IMR-90 (cell line): Measurements from ENCODE around the gene CDRT15L2. TPM values are rescaled to one million over a fixed set of nuclear protein-coding genes. Genes with fewer than 3 reads are reported as not detected.
"Not testable (repeated sequence)": the region's sequence is repeated elsewhere in the genome, so short reads cannot be mapped to it uniquely, and the experiment has no call there.

Experiments used
- ATAC-seq: fragments of 200-7000 bp; cut with Tn5 transposase; 2 replicates; pipeline ENCODE4 v1.9.1; 2020; ENCODE audit warnings: low read depth, mild to moderate bottlenecking, moderate library complexity
- BruUV-seq: library from RNA; stranded (reverse); fragments of 400-500 nt; replicated peaks from 2 replicates; lab custom pipeline; 2021; lab: Mats Ljungman, UMichigan
- CTCF ChIA-PET: fragments of 300-600 bp; formaldehyde crosslinking; extraction: SDS; loops from one replicate; lab custom pipeline; 2021; ENCODE audit warnings: antibody characterized with exemption; lab: Yijun Ruan, JAX
- POLR2A ChIA-PET: fragments of 300-600 bp; sonication (Branson Sonifier 250); formaldehyde crosslinking; loops from one replicate; lab custom pipeline; 2022; ENCODE audit warnings: antibody characterized with exemption; ENCODE audit not compliant: unreplicated experiment; lab: Charles Lee
- DNase-seq: peaks from one replicate; pipeline ENCODE4 v3.0.0; 2013
- H2AFZ ChIP-seq: replicated peaks from 2 replicates; pipeline ENCODE3; 2013; ENCODE audit warnings: low read length, mild to moderate bottlenecking; ENCODE audit not compliant: poor library complexity
- H2AK5ac ChIP-seq: 2 replicates; pipeline ENCODE4 v1.6.1; 2013; ENCODE audit warnings: low read depth, low read length, inconsistent platforms
- H2AK9ac ChIP-seq: replicated peaks from 2 replicates; pipeline ENCODE3; 2013; ENCODE audit warnings: mild to moderate bottlenecking, low read depth, low read length, moderate library complexity; ENCODE audit not compliant: poor library complexity
- H2BK120ac ChIP-seq: 2 replicates; pipeline ENCODE4 v1.6.1; 2013; ENCODE audit warnings: low read depth, low read length, inconsistent platforms
- H2BK15ac ChIP-seq: 3 replicates; pipeline ENCODE4 v1.6.1; 2013; ENCODE audit warnings: low read depth, low read length, inconsistent platforms
- H2BK20ac ChIP-seq: 2 replicates; pipeline ENCODE4 v1.6.1; 2013; ENCODE audit warnings: low read depth, mild to moderate bottlenecking, inconsistent platforms, low read length, moderate library complexity
- H2BK5ac ChIP-seq: 2 replicates; pipeline ENCODE4 v1.6.1; 2013; ENCODE audit warnings: mild to moderate bottlenecking, low read depth, low read length, inconsistent platforms; ENCODE audit not compliant: poor library complexity, severe bottlenecking
- H3K14ac ChIP-seq: replicated peaks from 2 replicates; pipeline ENCODE4 v1.6.1; 2013; ENCODE audit warnings: low read depth, low read length, inconsistent platforms
- H3K18ac ChIP-seq: 2 replicates; pipeline ENCODE4 v1.6.1; 2013; ENCODE audit warnings: low read depth, low read length, control low read depth
- H3K23ac ChIP-seq: 2 replicates; pipeline ENCODE4 v1.6.1; 2013; ENCODE audit warnings: low read depth, low read length, inconsistent platforms
- H3K27ac ChIP-seq: 2 replicates; pipeline ENCODE4 v1.5.1; 2013; ENCODE audit warnings: mild to moderate bottlenecking, control low read depth, low read length; ENCODE audit not compliant: insufficient read depth
- H3K27me3 ChIP-seq: 2 replicates; pipeline ENCODE4 v1.6.1; 2013; ENCODE audit warnings: low read length; ENCODE audit not compliant: control insufficient read depth, insufficient read depth
- H3K36me3 ChIP-seq: 2 replicates; pipeline ENCODE4 v1.6.1; 2013; ENCODE audit warnings: low read length, mixed read lengths; ENCODE audit not compliant: control insufficient read depth, insufficient read depth
- H3K4ac ChIP-seq: 2 replicates; pipeline ENCODE4 v1.6.1; 2013; ENCODE audit warnings: low read depth, low read length, inconsistent platforms
- H3K4me1 ChIP-seq: 2 replicates; pipeline ENCODE4 v1.6.1; 2013; ENCODE audit warnings: low read length, mixed read lengths; ENCODE audit not compliant: control insufficient read depth, insufficient read depth
- H3K4me2 ChIP-seq: 2 replicates; pipeline ENCODE4 v1.6.1; 2013; ENCODE audit warnings: low read depth, mild to moderate bottlenecking, control low read depth, low read length, moderate library complexity
- H3K4me3 ChIP-seq: 2 replicates; pipeline ENCODE4 v1.5.1; 2013; ENCODE audit warnings: low read depth, mild to moderate bottlenecking, control low read depth, low read length, moderate library complexity; ENCODE audit not compliant: insufficient read depth
- H3K56ac ChIP-seq: 2 replicates; pipeline ENCODE4 v1.6.1; 2013; ENCODE audit warnings: low read length, inconsistent platforms; ENCODE audit not compliant: insufficient read depth; ENCODE audit errors: extremely low read depth
- H3K79me1 ChIP-seq, 2 experiments: 2 replicates each; pipeline ENCODE4 v1.6.1; 2013; ENCODE audit warnings: low read length in 2 of 2, inconsistent platforms in 1 of 2, low read depth in 1 of 2
- H3K9ac ChIP-seq: 2 replicates; pipeline ENCODE4 v1.6.1; 2013; ENCODE audit warnings: low read depth, low read length, control low read depth
- H3K9me1 ChIP-seq: 2 replicates; pipeline ENCODE4 v1.6.1; 2013; ENCODE audit warnings: low read length, inconsistent platforms; ENCODE audit not compliant: insufficient read depth
- H3K9me3 ChIP-seq: 2 replicates; pipeline ENCODE4 v1.6.1; 2013; ENCODE audit warnings: low read length; ENCODE audit not compliant: control insufficient read depth, insufficient read depth
- H4K20me1 ChIP-seq: 2 replicates; pipeline ENCODE4 v1.6.1; 2013; ENCODE audit warnings: low read length, inconsistent platforms; ENCODE audit not compliant: insufficient read depth
- H4K5ac ChIP-seq: 2 replicates; pipeline ENCODE4 v1.6.1; 2013; ENCODE audit warnings: mild to moderate bottlenecking, low read depth, low read length, control low read depth
- H4K8ac ChIP-seq, 2 experiments: 2 replicates each; pipeline ENCODE4 v1.6.1; 2013; ENCODE audit warnings: low read depth in 2 of 2, low read length in 2 of 2, control low read depth in 1 of 2, inconsistent platforms in 1 of 2
- H4K91ac ChIP-seq: 2 replicates; pipeline ENCODE4 v1.6.1; 2013; ENCODE audit warnings: low read depth, low read length, inconsistent platforms; ENCODE audit not compliant: insufficient read depth
- WGBS, 2 experiments: methylation state at CpG; one replicate each; pipeline versions ENCODE4 v1.1.5 to v1.1.7; 2013; ENCODE audit warnings: missing lambda C conversion rate in 2 of 2; ENCODE audit not compliant: insufficient read length in 1 of 2; ENCODE audit errors: extremely low coverage in 2 of 2; 5-methylcytosine and 5-hydroxymethylcytosine counted together
- dilution Hi-C: fragments of 300-500 bp; cut with HindIII; formaldehyde crosslinking; loops from one replicate; pipeline ENCODE4 v1.14.3; 2018; ENCODE audit warnings: low sequenced_read_pairs; ENCODE audit not compliant: unreplicated experiment
- in situ Hi-C: fragments of 300-500 bp; cut with MboI; formaldehyde crosslinking; loops from 3 replicates; pipeline ENCODE4 v1.14.3; 2019; ENCODE audit warnings: low sequenced_read_pairs, inconsistent platforms, mixed read lengths
- intact Hi-C: fragments of 100-400 bp; cut with micrococcal nuclease; formaldehyde crosslinking; loops from 2 replicates; pipeline ENCODE4 v1.10.0; 2022
- polyA plus RNA-seq, 3 experiments: library from polyadenylated mRNA; depleted of rRNA; stranded (reverse); fragments of >200 nt; gene quantifications; 2 replicates each; pipeline ENCODE4 v1.2.3, GENCODE V29; 2012; ENCODE audit warnings: low replicate concordance in 1 of 3
- total RNA-seq: library from RNA; depleted of rRNA; stranded (reverse); fragments of >200 nt; gene quantifications from 2 replicates; pipeline ENCODE4 v1.2.3, GENCODE V29; 2012

The CDRT15L2 gene
- total and polyA plus RNA-seq, 2 of the 4 experiments (the other 2 are of a cell fraction) = not detected

DNA sequence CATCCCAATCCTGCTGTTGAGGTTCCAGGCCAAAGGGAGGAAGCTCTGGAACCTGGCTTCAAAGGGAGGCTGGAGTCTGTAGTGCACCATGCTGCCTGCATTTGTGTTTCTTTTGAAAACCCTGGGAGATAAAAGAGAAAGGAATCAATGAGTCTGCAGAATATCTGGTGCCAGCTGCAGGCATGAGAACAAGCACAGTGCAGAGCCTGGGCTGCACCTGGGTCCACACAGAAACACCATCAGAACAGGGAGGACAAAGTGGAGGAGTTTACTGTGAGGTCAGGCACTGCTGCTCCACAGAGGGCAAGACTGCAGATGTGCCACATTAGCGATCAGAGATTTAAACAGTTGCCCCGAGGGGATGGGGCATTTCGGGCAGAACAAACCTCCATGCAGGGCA, 30.0 kb downstream of the CDRT15L2 start:
- H3K36me3 ChIP-seq, H2AK5ac ChIP-seq, H4K8ac ChIP-seq, H3K4me1 ChIP-seq, H4K20me1 ChIP-seq, H2BK20ac ChIP-seq, H4K5ac ChIP-seq, H2BK120ac ChIP-seq, H3K79me1 ChIP-seq, H2BK5ac ChIP-seq, H4K91ac ChIP-seq, ATAC-seq, in situ Hi-C loops, CTCF ChIA-PET, H3K4me3 ChIP-seq, H2AFZ ChIP-seq, H2BK15ac ChIP-seq, H3K56ac ChIP-seq, H3K27ac ChIP-seq, H3K4ac ChIP-seq, H3K9me3 ChIP-seq, intact Hi-C loops, H3K9ac ChIP-seq, H3K23ac ChIP-seq, dilution Hi-C loops, POLR2A ChIA-PET, H3K14ac ChIP-seq, BruUV-seq, DNase-seq, H2AK9ac ChIP-seq, H3K27me3 ChIP-seq, H3K4me2 ChIP-seq, H3K9me1 ChIP-seq, H3K18ac ChIP-seq: not testable (repeated sequence)
- WGBS, 2 experiments = no CpG with 5 or more reads among the region's 3 CpGs
